HCT116 (cell line): Measurements from ENCODE around the gene NFKBIA. TPM values are rescaled to one million over a fixed set of nuclear protein-coding genes. Genes with fewer than 3 reads are reported as not detected.

Experiments used
- ATAC-seq: fragments of 200-7000 bp; cut with Tn5 transposase; 2 replicates; pipeline ENCODE4 v1.9.1; 2020; ENCODE audit warnings: mild to moderate bottlenecking, moderate library complexity
- BruUV-seq: library from RNA; stranded (reverse); fragments of 400-500 nt; replicated peaks from 2 replicates; lab custom pipeline; 2021; lab: Mats Ljungman, UMichigan
- CTCF ChIA-PET: fragments of 300-600 bp; sonication (Branson Sonifier 250); formaldehyde crosslinking; loops from one replicate; lab custom pipeline; 2021; ENCODE audit warnings: antibody characterized with exemption; lab: Charles Lee
- POLR2A ChIA-PET: fragments of 300-600, 350-600 bp; sonication (Branson Sonifier 250); formaldehyde crosslinking; loops from one replicate; lab custom pipeline; 2021; ENCODE audit warnings: antibody characterized with exemption; lab: Charles Lee
- RAD21 ChIA-PET, 2 experiments: fragments of 300-600 bp; sonication (Branson Sonifier 250); formaldehyde crosslinking; loops; one replicate each; lab custom pipeline; 2023; ENCODE audit warnings: low total read pairs in 2 of 2; ENCODE audit not compliant: uncharacterized antibody in 2 of 2, unreplicated experiment in 2 of 2, low non-redundant PET in 1 of 2; lab: Charles Lee
- DNase-seq: peaks from one replicate; pipeline ENCODE4 v3.0.0-alpha.2; 2010; ENCODE audit warnings: low read depth, low spot score
- H2AFZ ChIP-seq: fragments of 200-600 bp; shearing (Covaris generic), sonication (generic); 2 replicates; pipeline ENCODE4 v1.6.1; 2017; ENCODE audit warnings: low read depth, mixed run types, mixed read lengths, antibody characterized with exemption, low read length; ENCODE audit not compliant: poor library complexity, severe bottlenecking
- H3K27ac ChIP-seq: 2 replicates; pipeline ENCODE4 v1.5.1; 2012; ENCODE audit warnings: low read depth, low read length
- H3K27me3 ChIP-seq: fragments of 200-600 bp; sonication (generic); 2 replicates; pipeline ENCODE4 v1.6.1; 2016; ENCODE audit warnings: mixed run types, low read length, mixed read lengths; ENCODE audit not compliant: insufficient read depth
- H3K36me3 ChIP-seq, 2 experiments: fragments of 200-500 bp in 1 of 2; fragments of 200-600 bp in 1 of 2; sonication (Bioruptor generic) in 1 of 2; sonication (generic) in 1 of 2; 2 replicates each; pipeline versions ENCODE4 v1.5.1 to v1.6.1; 2014 to 2016; ENCODE audit warnings: low read length in 2 of 2, inconsistent platforms in 1 of 2, mixed read lengths in 1 of 2, mixed run types in 1 of 2; ENCODE audit not compliant: insufficient read depth in 2 of 2, control insufficient read depth in 1 of 2
- H3K4me1 ChIP-seq, 2 experiments: fragments of 200-600 bp in 1 of 2; sonication (generic) in 1 of 2; 2 replicates each; pipeline versions ENCODE4 v1.5.1 to v1.6.1; 2012 to 2017; ENCODE audit warnings: low read length in 2 of 2, inconsistent platforms in 1 of 2, mild to moderate bottlenecking in 1 of 2, mixed read lengths in 1 of 2, mixed run types in 1 of 2, moderate library complexity in 1 of 2; ENCODE audit not compliant: insufficient read depth in 2 of 2, control insufficient read depth in 1 of 2
- H3K4me2 ChIP-seq: fragments of 200-600 bp; sonication (generic); 2 replicates; pipeline ENCODE4 v1.6.1; 2017; ENCODE audit warnings: mixed run types, low read length, mixed read lengths
- H3K4me3 ChIP-seq, 2 experiments: fragments of 200-600 bp in 1 of 2; sonication (generic) in 1 of 2; replicated peaks in 1 of 2; 2 replicates each; pipeline ENCODE4 v1.5.1; 2011 to 2016; ENCODE audit warnings: low read length in 2 of 2, control low read depth in 1 of 2, low read depth in 1 of 2, mild to moderate bottlenecking in 1 of 2, mixed read lengths in 1 of 2, mixed run types in 1 of 2
- H3K79me2 ChIP-seq: fragments of 200-600 bp; sonication (generic); 2 replicates; pipeline ENCODE4 v1.6.1; 2017; ENCODE audit warnings: mild to moderate bottlenecking, mixed run types, low read length, moderate library complexity, mixed read lengths; ENCODE audit not compliant: insufficient read depth
- H3K9ac ChIP-seq: fragments of 200-600 bp; sonication (generic); 2 replicates; pipeline ENCODE4 v1.6.1; 2016; ENCODE audit warnings: low read length, mixed read lengths
- H3K9me2 ChIP-seq: fragments of 200-600 bp; sonication (generic), shearing (Covaris generic); 2 replicates; pipeline ENCODE4 v1.6.1; 2017; ENCODE audit warnings: mixed run types, mild to moderate bottlenecking, moderate library complexity; ENCODE audit not compliant: insufficient read depth
- H3K9me3 ChIP-seq, 2 experiments: fragments of 200-500 bp in 1 of 2; fragments of 200-600 bp in 1 of 2; sonication (Bioruptor generic) in 1 of 2; sonication (generic) in 1 of 2; 2 replicates each; pipeline ENCODE4 v1.6.1; 2014 to 2017; ENCODE audit warnings: low read length in 2 of 2, mixed read lengths in 2 of 2, inconsistent platforms in 1 of 2, low read depth in 1 of 2, mild to moderate bottlenecking in 1 of 2, mixed run types in 1 of 2, moderate library complexity in 1 of 2; ENCODE audit not compliant: control insufficient read depth in 1 of 2, insufficient read depth in 1 of 2
- H4K20me1 ChIP-seq: fragments of 200-600 bp; sonication (generic), shearing (Covaris generic); 2 replicates; pipeline ENCODE4 v1.6.1; 2017; ENCODE audit warnings: mixed run types, mild to moderate bottlenecking, moderate library complexity; ENCODE audit not compliant: insufficient read depth
- ATF3 ChIP-seq: IDR thresholded peaks from 2 replicates; pipeline ENCODE4 v1.6.1; 2012
- CBX3 ChIP-seq: IDR thresholded peaks from 2 replicates; pipeline ENCODE4 v1.6.1; 2012; ENCODE audit warnings: low read depth
- FOSL1 ChIP-seq: IDR thresholded peaks from 2 replicates; pipeline ENCODE4 v1.6.1; 2012; ENCODE audit warnings: low read depth
- MAX ChIP-seq: IDR thresholded peaks from 2 replicates; pipeline ENCODE4 v1.6.1; 2012
- POLR2AphosphoS5 ChIP-seq: IDR thresholded peaks from 2 replicates; pipeline ENCODE4 v1.6.1; 2011; ENCODE audit warnings: mild to moderate bottlenecking, low read depth, low read length, moderate library complexity
- RAD21 ChIP-seq: IDR thresholded peaks from 2 replicates; pipeline ENCODE4 v1.6.1; 2012; ENCODE audit warnings: low read depth, mild to moderate bottlenecking
- SIN3A ChIP-seq: IDR thresholded peaks from 2 replicates; pipeline ENCODE4 v1.6.1; 2012; ENCODE audit warnings: low read depth
- SP1 ChIP-seq: IDR thresholded peaks from 2 replicates; pipeline ENCODE4 v1.6.1; 2012; ENCODE audit warnings: low read depth
- SRF ChIP-seq: IDR thresholded peaks from 2 replicates; pipeline ENCODE4 v1.6.1; 2012; ENCODE audit warnings: low read depth
- TCF7L2 ChIP-seq: IDR thresholded peaks from 2 replicates; pipeline ENCODE4 v1.7.0; 2011; ENCODE audit warnings: borderline replicate concordance, inconsistent platforms; ENCODE audit not compliant: insufficient read depth, insufficient read length; ENCODE audit errors: extremely low read depth
- YY1 ChIP-seq: IDR thresholded peaks from 2 replicates; pipeline ENCODE4 v1.6.1; 2011; ENCODE audit warnings: low read length, low read depth, moderate library complexity, mild to moderate bottlenecking; ENCODE audit not compliant: insufficient replicate concordance; ENCODE audit errors: extremely low read depth
- ZFX ChIP-seq: fragments of 450-650 bp; IDR thresholded peaks from 2 replicates; pipeline ENCODE4 v1.6.1; 2017
- ZNF274 ChIP-seq: fragments of 200-500 bp; sonication (Bioruptor generic); IDR thresholded peaks from 2 replicates; pipeline ENCODE4 v1.6.1; 2014; ENCODE audit warnings: mild to moderate bottlenecking, low read depth, low read length, inconsistent platforms
- intact Hi-C: fragments of 100-400 bp; cut with micrococcal nuclease; formaldehyde crosslinking; loops from 2 replicates; pipeline ENCODE4 v1.10.0; 2022
- total RNA-seq: library from RNA; stranded (reverse); gene quantifications from one replicate; pipeline ENCODE4 v1.2.1, GENCODE V29; 2021; ENCODE audit not compliant: unreplicated experiment

NFKBIA gene
- total RNA-seq, 1 experiment from 2014 or later = 42.6 TPM

- RAD21 ChIA-PET = no interaction called here
- Histone ChIP-seq H3K4me2 (no peak overlapping the region), H3K9me2 (no peaks in the 10 kb centered on the region), H3K27me3 (no peaks in the 10 kb centered on the region), H3K9me3 (no peaks in the 10 kb centered on the region), H4K20me1 (no peaks in the 10 kb centered on the region), H3K27ac (no peak overlapping the region), H3K4me3 (no peak overlapping the region), H3K79me2 (no peaks in the 10 kb centered on the region), H3K4me1 (peaks cover 0 to 1% of the 10 kb centered on the region in 2 experiments; a peak in 2 of 4 replicates), H3K36me3 (no peaks in the 10 kb centered on the region), H3K9ac (no peak overlapping the region), H2AFZ (no peak overlapping the region)
- POLR2A ChIA-PET = no interaction called here
- CTCF ChIA-PET = interaction anchor here (0.9 kb wide), 1 partner anchor 9 kb away, joined by 3 read pairs; no protein-coding TSS in a partner anchor
- BruUV-seq = no TSS peak
- no peak for DNase-seq
- intact Hi-C loops = no loop called here
- TF ChIP-seq SP1 = no peak
- TF ChIP-seq ATF3 = no peak
- TF ChIP-seq MAX = no peak
- ATAC-seq = no peak
Measured at GRCh38 chr14:35429951-35430350, 25.4 kb upstream of the NFKBIA start.

- H3K4me1 ChIP-seq = no peaks in the 10 kb centered on the region; a peak in 1 of 4 replicates
- H4K20me1 ChIP-seq = no peaks in the 10 kb centered on the region
- ChIA-PET CTCF (interaction anchor here (0.9 kb wide), 1 partner anchor 261 kb away, joined by 3 read pairs; no protein-coding TSS in a partner anchor), RAD21 (no interaction called here), POLR2A (no interaction called here)
- no peaks in the 10 kb centered on the region for H3K27me3 ChIP-seq
- H3K4me3 ChIP-seq = no peak overlapping the region
- no peak for DNase-seq
- no peaks in the 10 kb centered on the region for H3K9me3 ChIP-seq
- H3K27ac ChIP-seq = no peak overlapping the region
- no peak overlapping the region for H3K9ac ChIP-seq
- no peaks in the 10 kb centered on the region for H3K36me3 ChIP-seq
- no peak for ATAC-seq
- TF ChIP-seq TCF7L2 = no peak
- no peak for TF ChIP-seq ZFX
- TF ChIP-seq SRF = no peak
- no peak for TF ChIP-seq YY1
- no peak for TF ChIP-seq CBX3
- TF ChIP-seq FOSL1 = no peak
- TF ChIP-seq SP1 = no peak
- no peak for TF ChIP-seq SIN3A
- no peak for TF ChIP-seq ZNF274
- TF ChIP-seq POLR2AphosphoS5 = no peak
- no peak for TF ChIP-seq RAD21
- H3K79me2 ChIP-seq = no peaks in the 10 kb centered on the region
- H3K9me2 ChIP-seq = no peaks in the 10 kb centered on the region
- intact Hi-C loops = no loop called here
- BruUV-seq = no TSS peak
- H3K4me2 ChIP-seq = no peak overlapping the region
- H2AFZ ChIP-seq = no peak overlapping the region
Measured at GRCh38 chr14:35425850-35426249, 21.3 kb upstream of the NFKBIA start.
